GM18858 (cell line): ENCODE measurements around the gene ESRRG.
"Not testable (repeated sequence)": the region's sequence is repeated elsewhere in the genome, so short reads cannot be mapped to it uniquely, and the experiment has no call there.

Experiments used
- ATAC-seq: cut with Tn5 transposase; IDR thresholded peaks from one replicate; pipeline ENCODE4 v1.9.1; 2021; ENCODE audit not compliant: unreplicated experiment

ESRRG gene

GRCh38 chr1:216576234-216576937 is 146.8 kb downstream of the ESRRG start:
- ATAC-seq = no peak

- ATAC-seq = no peak
These were observed 156.5 kb downstream of the ESRRG start for GRCh38 chr1:216566641-216567205.

- ATAC-seq = no peak
These were observed 160.1 kb downstream of the ESRRG start for GRCh38 chr1:216563087-216563486.

- no peak for ATAC-seq
These were observed 160.8 kb downstream of the ESRRG start for GRCh38 chr1:216562383-216562782.

GRCh38 chr1:216560527-216560926 is 162.7 kb downstream of the ESRRG start:
- ATAC-seq = no peak

GRCh38 chr1:216559359-216559758 is 163.9 kb downstream of the ESRRG start:
- ATAC-seq = no peak

GRCh38 chr1:216555653-216556052 is 167.6 kb downstream of the ESRRG start:
- ATAC-seq = no peak

GRCh38 chr1:216554934-216555333 is 168.3 kb downstream of the ESRRG start:
- ATAC-seq = no peak

GRCh38 chr1:216553766-216554165 is 169.5 kb downstream of the ESRRG start:
- ATAC-seq = no peak

- no peak for ATAC-seq
These were observed 170.2 kb downstream of the ESRRG start for GRCh38 chr1:216553040-216553439.

GRCh38 chr1:216549796-216550195 is 173.4 kb downstream of the ESRRG start:
- ATAC-seq = no peak

GRCh38 chr1:216542741-216543140 is 180.5 kb downstream of the ESRRG start:
- no peak for ATAC-seq

GRCh38 chr1:216542263-216542662 is 181.0 kb downstream of the ESRRG start:
- no peak for ATAC-seq

GRCh38 chr1:216535751-216536150 is 187.5 kb downstream of the ESRRG start:
- no peak for ATAC-seq

- ATAC-seq = no peak
These were observed 188.2 kb downstream of the ESRRG start for GRCh38 chr1:216535059-216535458.

GRCh38 chr1:216533776-216534175 is 189.5 kb downstream of the ESRRG start:
- ATAC-seq = no peak

GRCh38 chr1:216532251-216532798 is 190.9 kb downstream of the ESRRG start:
- ATAC-seq = no peak

- ATAC-seq = peak; percentile 63
These were observed 191.7 kb downstream of the ESRRG start for GRCh38 chr1:216531263-216532239.

- not testable (repeated sequence) for ATAC-seq
These were observed 193.4 kb downstream of the ESRRG start for GRCh38 chr1:216529851-216530250.

- ATAC-seq = peak; percentile 93
These were observed 194.4 kb downstream of the ESRRG start for GRCh38 chr1:216528816-216529215.

- ATAC-seq = no peak
These were observed 199.6 kb downstream of the ESRRG start for GRCh38 chr1:216523449-216524190.
